GM19467 (cell line): ENCODE measurements around the gene TLCD3A.
"Not testable (repeated sequence)": the region's sequence is repeated elsewhere in the genome, so short reads cannot be mapped to it uniquely, and the experiment has no call there.

Experiments
- ATAC-seq: cut with Tn5 transposase; IDR thresholded peaks from one replicate; pipeline ENCODE4 v1.9.1; 2021; ENCODE audit warnings: mild to moderate bottlenecking, moderate library complexity; ENCODE audit not compliant: unreplicated experiment

Gene TLCD3A

DNA sequence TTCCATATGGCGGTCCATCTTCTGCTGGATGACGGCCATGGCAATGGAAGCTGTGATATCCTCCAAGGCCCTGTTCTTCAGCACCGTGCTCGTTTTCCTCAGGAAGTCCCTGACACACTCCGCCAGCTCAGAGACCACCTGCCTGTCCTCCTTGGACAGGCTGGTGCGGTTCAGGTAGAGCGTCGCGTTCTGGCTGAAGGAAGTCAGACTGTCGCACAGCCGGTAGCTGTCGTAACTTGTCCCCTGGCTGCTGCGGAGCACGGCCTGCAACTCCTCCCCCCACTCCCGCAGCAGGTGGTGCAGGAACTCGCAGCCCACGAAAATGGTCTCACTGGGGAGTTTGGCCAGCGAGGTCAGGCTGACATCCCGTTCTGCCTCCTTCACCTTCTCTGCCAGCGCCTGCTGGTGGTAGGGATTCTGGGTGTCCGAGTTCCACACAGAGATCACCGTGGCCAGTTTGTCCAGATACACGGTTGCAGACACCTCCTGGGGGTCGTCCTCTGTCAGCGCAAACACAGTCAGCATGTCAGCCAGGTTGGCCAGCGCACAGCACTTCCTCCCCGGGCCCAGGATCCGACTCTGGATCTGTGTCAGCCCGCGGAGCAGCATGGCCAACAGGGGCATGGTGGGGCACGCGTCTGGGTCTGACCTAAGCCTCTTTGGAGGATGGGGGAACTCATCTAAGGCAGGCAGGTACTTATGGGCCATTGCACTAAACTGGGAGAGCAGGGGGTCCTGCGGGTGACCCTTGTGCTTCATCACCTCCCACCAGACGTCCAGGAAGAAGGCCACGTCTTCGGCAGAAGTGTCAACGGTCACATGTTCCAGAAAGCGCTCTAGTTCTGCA lies 14.6 kb downstream of the TLCD3A start:
- ATAC-seq, result no peak

DNA sequence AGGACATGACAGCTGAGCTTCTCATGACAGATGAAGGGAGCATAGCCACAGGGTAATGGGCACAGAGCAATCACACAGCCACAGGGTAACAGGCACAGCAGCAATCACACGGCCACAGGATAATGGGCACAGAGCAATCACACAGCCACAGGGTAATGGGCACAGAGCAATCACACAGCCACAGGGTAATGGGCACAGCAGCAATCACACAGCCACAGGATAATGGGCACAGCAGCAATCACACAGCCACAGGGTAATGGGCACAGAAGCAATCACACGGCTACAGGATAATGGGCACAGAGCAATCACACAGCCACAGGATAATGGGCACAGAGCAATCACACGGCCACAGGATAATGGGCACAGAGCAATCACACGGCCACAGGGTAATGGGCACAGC lies 16.2 kb downstream of the TLCD3A start:
- not testable (repeated sequence) for ATAC-seq

DNA sequence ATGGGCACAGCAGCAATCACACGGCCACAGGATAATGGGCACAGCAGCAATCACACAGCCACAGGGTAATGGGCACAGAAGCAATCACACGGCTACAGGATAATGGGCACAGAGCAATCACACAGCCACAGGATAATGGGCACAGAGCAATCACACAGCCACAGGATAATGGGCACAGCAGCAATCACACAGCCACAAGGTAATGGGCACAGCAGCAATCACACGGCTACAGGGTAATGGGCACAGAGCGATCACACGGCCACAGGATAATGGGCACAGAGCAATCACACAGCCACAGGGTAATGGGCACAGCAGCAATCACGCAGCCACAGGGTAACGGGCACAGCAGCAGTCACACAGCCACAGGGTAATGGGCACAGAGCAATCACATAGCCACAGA lies 17.0 kb downstream of the TLCD3A start:
- not testable (repeated sequence) for ATAC-seq

DNA sequence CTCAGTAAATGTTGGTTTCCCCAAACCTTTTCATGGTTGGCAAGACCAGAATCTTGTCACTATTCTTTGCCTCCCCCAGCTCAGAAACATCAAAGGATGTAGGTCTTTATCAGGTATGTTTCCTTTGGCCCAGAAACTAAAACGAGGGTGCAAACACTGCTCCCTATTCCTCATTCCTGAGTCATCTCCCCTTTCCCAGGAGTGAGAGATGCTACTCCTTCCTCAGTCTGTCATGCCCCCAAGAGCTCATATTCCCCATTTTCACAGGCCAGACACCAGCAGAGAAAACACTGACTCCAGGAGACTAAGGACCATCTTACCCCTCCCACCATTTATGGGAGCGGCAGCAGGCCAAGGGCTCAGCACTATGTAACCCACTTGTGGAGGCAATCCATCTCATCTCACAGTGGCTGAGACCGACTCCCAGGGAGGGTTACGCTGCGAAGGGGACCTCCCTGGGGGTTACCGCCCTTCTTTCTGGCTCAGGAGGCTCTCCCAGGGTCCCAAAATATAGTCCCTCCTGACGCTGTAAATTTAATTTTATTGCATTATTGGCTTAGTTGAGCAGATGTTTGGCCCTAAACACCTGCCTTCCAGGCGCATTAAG lies 18.1 kb downstream of the TLCD3A start:
- no peak for ATAC-seq

DNA sequence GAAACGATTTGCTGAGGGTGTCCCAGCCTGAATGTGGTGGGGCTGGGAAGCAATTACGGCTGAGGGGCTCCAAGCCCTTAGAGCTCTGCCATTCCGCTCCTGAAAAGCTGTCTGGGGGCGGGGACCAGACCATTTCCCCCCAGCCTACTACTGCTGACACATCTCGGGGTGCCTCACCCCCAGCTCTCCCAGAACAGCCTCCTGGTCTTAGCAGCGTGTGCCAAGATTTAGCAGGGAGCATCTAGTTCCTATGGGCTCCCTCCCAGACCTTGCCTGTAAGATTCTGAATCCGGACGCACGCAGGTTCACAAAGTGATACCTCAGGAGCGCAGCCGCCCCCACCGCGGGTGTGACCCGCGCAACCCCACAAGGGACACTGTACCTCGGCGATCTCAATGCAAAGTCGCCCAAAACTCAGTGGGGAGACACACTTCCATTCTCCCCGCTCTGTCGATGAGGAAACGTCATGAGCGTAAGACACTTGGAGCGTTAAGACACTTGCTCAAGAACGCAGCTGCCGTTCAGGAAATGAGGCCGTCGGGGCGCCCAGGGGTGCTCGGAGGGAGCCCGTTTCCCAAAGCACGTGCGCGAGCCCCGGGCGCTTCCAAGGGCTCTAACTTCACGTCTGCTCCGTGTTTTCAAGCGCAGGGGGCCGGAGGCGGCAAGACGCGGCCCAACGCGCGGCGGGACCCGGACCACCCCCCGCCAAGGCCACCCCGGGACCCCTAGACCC lies 19.0 kb downstream of the TLCD3A start:
- ATAC-seq, result peak; percentile 26

DNA sequence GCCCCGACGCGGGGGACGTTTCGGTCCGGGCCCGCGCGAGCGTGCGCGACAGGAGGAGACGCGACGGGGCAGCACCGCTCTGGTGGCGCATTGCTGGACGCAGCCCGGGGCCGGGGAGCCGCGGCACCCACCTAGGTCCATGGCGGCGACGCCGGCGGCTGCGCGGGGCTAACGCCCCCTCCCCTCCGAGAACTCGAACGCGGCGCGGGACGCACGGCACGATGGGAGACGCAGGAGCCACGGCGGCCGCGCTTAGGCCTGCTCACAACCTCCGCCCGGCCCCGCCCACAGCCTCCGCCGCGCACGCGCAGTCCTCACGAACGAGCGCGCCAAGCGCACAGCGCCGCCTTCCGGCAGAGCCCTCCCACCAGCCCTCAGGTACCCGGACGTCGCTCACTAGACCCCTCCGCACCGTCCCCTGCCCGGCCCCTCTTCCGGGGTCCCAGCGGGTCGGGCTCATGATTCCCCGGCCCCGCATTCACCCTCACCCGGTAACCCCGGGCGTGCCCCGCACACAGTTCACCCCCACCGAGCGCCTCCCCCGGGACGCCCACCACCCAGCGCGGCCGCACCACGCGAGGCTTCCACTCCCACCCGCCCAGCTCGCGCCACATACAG lies 19.7 kb downstream of the TLCD3A start, which contains the start of gene GEMIN4:
TSS of gene GEMIN4 (minus strand) at position 263 of the 618 bp plus-strand sequence. CDS start at position 141, 122 bp downstream.
- peak; percentile 86 for ATAC-seq

DNA sequence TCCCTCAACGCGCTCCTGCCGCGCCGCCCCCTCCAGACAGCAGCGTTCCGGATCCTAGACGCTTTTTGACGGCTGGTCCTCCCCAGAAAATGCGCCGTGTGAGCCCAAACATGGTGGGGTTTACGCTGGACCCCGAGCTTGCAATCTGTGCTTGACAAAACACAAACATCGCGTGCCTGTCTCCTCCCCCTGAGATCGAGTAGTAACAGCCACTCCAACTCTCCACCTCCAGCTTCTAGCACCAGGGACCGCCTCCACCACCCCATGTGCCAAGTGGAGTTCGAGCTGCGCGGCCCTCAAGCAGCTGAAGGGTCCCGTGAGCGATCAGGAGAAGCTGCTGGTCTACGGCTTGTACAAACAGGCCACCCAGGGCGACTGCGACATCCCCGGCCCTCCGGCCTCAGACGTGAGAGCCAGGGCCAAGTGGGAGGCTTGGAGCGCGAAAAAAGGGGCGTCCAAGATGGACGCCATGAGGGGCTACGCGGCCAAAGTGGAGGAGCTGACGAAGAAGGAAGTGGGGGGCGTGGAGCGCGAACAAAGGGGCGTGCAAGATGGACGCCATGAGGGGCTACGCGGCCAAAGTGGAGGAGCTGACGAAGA lies 20.3 kb downstream of the TLCD3A start:
- ATAC-seq, result no peak

DNA sequence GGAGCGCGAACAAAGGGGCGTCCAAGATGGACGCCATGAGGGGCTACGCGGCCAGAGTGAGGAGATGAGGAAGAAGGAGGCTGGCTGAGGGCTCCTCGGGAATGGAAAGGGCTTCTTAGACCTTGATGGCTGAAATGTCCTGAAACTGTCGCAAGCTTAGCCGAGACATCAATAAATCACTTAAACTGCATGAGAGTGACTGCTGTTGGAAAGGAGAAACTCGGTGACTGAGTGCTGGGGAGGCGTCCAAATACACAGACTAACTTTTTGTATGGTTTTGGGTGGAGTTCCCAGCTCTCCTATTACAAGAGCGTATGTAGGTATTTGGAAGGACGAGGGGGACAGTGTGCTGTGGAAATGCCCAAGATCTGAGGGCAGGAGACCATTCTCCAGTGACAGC lies 21.0 kb downstream of the TLCD3A start:
- no peak for ATAC-seq

DNA sequence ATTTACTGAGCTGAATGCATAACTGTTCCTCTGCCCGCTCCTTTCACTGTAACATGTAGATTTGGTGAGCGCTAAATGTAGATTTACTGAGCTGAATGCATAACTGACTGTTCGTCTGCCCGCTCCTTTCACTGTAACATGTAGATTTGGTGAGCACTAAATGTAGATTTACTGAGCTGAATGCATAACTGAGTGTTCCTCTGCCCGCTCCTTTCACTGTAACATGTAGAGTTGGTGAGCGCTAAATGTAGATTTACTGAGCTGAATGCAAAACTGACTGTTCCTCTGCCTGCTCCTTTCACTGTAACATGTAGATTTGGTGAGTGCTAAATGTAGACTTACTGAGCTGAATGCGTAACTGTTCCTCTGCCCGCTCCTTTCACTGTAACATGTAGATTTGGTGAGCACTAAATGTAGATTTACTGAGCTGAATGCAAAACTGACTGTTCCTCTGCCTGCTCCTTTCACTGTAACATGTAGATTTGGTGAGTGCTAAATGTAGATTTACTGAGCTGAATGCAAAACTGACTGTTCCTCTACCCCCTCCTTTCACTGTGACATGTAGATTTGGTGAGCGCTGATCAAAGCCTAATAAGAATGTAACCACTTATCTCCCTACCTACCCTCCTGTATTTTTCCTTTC lies 23.0 kb downstream of the TLCD3A start:
- ATAC-seq, result not testable (repeated sequence)

DNA sequence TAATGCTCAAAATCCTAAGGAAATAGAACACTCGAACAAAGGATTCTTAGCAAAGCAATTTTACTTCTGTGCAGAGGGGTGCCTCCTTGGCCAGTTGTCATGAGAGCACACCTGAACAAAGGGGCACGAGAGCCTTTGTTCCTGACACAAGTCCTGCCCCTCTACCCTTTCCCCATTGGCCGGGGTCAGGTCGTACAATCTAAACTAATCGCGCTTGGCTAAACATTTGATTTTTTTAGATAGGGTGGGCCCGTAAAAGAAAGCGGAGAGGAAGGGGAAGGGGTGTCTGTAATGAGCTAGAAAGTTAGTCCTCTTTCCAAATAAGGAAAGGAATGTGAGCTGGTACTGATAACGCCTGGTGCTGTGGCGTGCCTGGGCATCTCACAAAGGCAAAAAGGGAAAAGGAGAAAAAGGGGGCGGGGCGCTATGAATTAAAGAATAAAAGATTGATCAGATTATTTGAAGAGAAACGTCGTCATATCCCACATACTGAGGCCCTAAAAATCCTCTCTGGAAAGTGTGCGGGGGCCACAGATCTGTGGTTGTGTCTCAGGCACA lies 23.7 kb downstream of the TLCD3A start:
- ATAC-seq, result not testable (repeated sequence)

DNA sequence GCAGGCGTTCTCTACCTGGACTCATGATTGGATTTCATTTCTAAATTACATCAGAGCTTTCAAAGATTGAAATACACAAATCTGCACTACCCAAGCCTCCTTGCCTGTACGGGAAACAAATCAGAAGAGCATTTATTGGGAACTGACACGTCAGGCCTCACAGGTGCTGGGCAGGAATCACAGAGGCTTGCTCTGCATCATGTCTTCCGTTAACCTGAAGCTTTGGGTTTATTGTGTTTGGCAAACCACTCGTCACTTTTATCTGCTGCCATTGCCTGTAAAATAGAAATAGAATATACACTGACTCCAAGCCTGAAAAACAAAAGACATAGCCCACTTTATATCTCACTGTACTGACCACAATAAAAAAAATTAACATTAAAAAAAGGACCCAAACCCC lies 27.6 kb downstream of the TLCD3A start:
- no peak for ATAC-seq

DNA sequence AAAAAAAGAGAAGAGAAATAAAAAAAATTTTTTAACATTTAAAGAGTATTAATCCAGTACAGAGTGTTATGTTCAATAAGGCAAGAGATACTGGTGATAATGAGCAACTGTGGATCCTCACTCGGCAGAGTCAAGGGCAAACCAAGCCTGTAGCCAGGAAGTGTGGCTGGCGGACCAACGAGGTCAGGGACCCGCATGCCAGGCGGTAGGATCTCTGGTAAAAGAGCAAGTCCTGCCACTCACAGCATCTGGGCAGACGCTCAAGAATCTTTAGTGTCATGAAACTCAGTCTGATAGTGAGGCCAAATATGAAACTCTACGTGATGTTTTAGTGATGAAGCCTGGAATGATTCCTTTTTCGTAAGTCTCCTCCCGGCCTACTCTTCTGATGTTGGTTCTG lies 28.0 kb downstream of the TLCD3A start:
- ATAC-seq, result no peak

DNA sequence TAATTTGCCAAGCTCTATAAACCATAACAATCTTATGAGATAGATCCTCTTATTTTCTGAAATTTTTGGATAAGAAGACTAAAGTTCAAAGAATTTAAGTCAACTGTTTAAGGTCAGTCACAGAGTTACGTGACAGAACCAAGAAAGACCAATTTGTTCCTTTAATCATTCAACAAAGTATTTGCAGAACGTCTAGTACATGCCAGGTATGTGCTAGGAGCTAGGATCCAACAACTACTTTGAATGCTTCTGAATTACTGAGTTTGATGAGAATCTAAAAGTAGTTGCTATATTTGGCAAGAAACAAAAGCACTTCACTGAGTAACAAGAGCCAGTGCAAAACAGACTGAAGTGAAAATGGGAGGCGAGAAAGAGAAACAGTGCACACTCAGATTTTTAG lies 34.7 kb downstream of the TLCD3A start:
- ATAC-seq, result no peak

DNA sequence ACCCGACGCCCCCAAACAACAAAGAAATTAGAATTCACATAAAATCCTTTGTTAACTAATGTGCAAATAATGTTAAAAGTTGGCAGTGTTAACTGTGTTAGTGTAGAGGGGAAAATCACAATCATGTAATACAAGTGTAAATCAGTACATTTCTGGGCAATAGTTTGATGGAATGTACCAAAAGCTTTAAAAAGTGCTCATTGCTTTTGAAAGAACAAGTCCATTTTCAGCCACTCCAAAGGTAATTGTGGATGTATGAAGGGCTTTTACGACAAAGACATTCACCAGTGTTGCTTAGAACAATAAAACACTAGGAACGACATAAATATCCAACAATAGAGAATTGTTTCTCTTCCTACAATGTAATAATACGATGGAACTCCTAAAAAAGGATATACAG lies 40.6 kb downstream of the TLCD3A start:
- no peak for ATAC-seq

DNA sequence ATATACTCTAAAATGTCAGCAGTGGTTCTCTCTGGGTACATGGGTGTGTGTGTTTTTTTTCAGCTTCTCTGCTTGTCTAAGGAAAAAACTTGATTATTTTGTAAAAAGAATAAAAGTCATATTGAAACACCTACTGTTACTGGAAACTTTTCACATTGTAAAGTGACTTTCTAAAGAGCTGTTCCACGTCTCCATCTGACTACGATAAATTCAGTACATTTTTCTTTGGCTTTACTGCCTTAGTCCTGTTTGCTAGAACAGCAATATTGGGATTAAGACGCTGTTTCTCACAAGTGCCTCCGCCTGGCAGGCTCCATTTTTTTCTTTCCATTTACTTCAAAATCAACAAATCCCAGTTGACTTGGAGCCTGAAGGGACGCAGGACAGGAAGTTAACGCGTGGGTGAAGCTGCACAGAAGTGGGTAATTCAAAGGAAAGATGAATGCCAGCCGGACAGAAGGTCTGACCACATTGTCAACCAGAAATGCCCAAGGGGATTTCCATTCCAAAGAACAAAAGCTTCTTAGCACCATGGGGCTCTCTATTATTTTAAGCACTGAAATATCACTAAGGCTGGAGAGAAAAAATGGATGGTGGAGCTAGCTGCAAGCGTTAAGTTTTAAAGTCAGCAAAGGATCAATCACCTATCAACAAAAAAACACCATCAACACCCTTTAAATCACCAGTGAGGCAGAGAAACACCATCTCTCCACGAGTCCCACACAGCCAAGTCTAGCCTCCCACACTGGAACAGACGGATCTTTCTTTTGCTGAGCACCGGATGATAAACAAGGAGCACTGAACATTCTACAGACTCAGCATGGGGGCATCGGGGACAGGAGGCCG lies 41.3 kb downstream of the TLCD3A start:
- no peak for ATAC-seq

DNA sequence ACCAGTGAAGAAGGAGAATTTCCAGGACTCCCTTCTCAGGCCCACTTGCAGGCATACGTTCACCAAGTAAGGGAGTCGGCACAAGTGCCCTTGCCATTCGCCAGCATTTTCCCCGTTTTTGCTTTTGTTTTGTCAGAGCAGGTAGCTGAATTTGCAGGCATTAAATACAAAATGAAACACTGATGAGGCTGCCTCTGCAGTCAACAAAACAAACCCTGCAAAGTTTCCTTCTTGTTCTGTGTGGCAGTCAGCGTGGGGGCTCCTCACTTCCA lies 41.9 kb downstream of the TLCD3A start:
- no peak for ATAC-seq

DNA sequence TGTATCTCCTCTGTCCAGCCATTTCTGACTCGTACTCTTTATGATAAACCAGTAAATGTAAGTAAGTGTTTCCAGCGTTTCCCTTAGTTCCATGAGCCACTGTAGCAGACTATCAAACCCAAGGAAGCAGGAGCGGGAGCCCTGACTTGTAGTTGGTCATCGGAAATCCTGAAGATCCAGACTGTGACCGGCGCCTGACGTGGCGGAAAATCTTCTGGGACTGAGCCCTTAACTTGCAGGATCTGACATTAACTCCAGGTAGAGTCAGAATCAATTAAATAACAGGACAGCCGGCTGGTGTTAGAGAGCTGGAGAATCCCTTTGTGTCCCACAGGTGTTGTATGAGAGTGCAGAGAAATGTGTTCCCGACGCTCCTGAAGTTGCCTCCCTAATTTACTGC lies 45.7 kb downstream of the TLCD3A start:
- no peak for ATAC-seq

DNA sequence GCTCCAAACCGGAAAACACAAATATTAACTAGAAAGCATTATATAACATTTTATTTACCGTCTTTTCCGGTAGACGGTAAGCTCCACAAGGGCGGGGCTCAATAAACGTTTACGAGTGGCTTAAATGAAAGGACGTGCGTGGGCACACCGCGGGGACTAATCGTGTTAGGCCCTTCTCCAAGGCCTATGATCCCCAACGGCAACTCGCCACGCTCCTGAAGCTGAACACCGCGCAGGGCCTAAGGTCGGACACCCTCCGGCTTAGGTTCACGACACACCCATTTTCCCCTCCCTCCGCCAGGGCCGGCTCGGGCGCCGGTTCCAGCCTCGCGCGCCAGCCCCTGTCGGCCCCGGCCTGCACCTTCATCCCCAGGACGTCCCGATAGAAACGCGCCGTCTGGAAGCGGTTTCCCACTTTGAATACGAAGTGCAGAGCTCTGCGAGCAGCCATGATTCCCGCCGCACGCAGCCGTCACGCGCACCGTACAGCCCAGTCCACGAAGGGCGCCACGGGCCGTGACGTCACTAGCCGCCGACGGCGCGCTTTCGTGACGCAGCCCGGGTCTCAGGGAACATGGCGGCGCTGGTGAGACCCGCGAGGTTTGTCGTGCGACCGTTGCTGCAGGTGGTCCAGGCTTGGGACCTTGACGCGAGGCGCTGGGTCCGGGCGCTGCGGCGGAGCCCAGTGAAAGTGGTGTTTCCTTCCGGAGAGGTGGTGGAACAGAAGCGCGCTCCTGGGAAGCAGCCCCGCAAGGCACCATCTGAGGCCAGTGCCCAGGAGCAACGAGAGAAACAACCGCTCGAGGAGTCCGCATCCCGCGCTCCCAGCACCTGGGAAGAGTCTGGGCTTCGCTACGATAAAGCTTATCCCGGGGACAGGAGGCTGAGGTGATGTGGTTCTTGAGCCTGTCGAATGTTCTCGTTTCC lies 49.7 kb downstream of the TLCD3A start, which contains the start of the genes GLOD4 and MRM3:
TSS of gene GLOD4 (minus strand) at position 476 of the 927 bp plus-strand sequence. CDS start at position 451, 25 bp downstream.
TSS of gene MRM3 (plus strand) at position 549 of the 927 bp plus-strand sequence. CDS start at position 575, 26 bp downstream.
- peak; percentile 74 for ATAC-seq
